ENCODE results near the gene DCBLD2. TPM values are rescaled to one million over a fixed set of nuclear protein-coding genes. Genes with fewer than 3 reads are reported as not detected.
"Not testable (repeated sequence)": the region's sequence is repeated elsewhere in the genome, so short reads cannot be mapped to it uniquely, and the experiment has no call there.

DCBLD2 gene
- total RNA-seq, 1 donor from 2014 or later: 33.9 TPM

GRCh38 chr3:98885851-98886250, 15.6 kb downstream of the DCBLD2 start:
- Mint-ChIP-seq H3K9me3 (ENCODE audit: unreplicated experiment) (no peaks in the 10 kb centered on the region), H3K27ac (ENCODE audit: unreplicated experiment) (no peak overlapping the region), H3K36me3 (ENCODE audit: unreplicated experiment) (no peaks in the 10 kb centered on the region), H3K27me3 (ENCODE audit: unreplicated experiment) (peaks cover 1% of the 10 kb centered on the region), H3K4me3 (ENCODE audit: unreplicated experiment) (no peak overlapping the region), H3K4me1 (ENCODE audit: low read depth, unreplicated experiment) (peaks cover 20% of the 10 kb centered on the region)
- no peak for DNase-seq
- TF ChIP-seq CTCF (IDR thresholded peaks at IDR 0.05; ENCODE audit: partially characterized antibody, unreplicated experiment): no peak

- H3K4me1 Mint-ChIP-seq (ENCODE audit: low read depth, unreplicated experiment): peaks cover 20% of the 10 kb centered on the region
- no peaks in the 10 kb centered on the region for H3K9me3 Mint-ChIP-seq (ENCODE audit: unreplicated experiment)
- no peak overlapping the region for H3K4me3 Mint-ChIP-seq (ENCODE audit: unreplicated experiment)
- H3K27me3 Mint-ChIP-seq (ENCODE audit: unreplicated experiment): peaks cover 1% of the 10 kb centered on the region
- no peak for TF ChIP-seq CTCF (IDR thresholded peaks at IDR 0.05; ENCODE audit: partially characterized antibody, unreplicated experiment)
- H3K27ac Mint-ChIP-seq (ENCODE audit: unreplicated experiment): no peak overlapping the region
- no peaks in the 10 kb centered on the region for H3K36me3 Mint-ChIP-seq (ENCODE audit: unreplicated experiment)
- no peak for DNase-seq
Measured at GRCh38 chr3:98884675-98885371, 16.7 kb downstream of the DCBLD2 start.

GRCh38 chr3:98882614-98883333, 18.7 kb downstream of the DCBLD2 start:
- not testable (repeated sequence) for H3K9me3 Mint-ChIP-seq (ENCODE audit: unreplicated experiment); H3K27me3 Mint-ChIP-seq (ENCODE audit: unreplicated experiment); H3K36me3 Mint-ChIP-seq (ENCODE audit: unreplicated experiment); H3K27ac Mint-ChIP-seq (ENCODE audit: unreplicated experiment); DNase-seq
- H3K4me1 Mint-ChIP-seq (ENCODE audit: low read depth, unreplicated experiment): peaks cover 20% of the 10 kb centered on the region
- peak overlapping the region; percentile 39 for H3K4me3 Mint-ChIP-seq (ENCODE audit: unreplicated experiment)

GRCh38 chr3:98877132-98877531, 24.4 kb downstream of the DCBLD2 start:
- DNase-seq: no peak
- Mint-ChIP-seq H3K27me3 (ENCODE audit: unreplicated experiment) (no peaks in the 10 kb centered on the region), H3K36me3 (ENCODE audit: unreplicated experiment) (no peaks in the 10 kb centered on the region), H3K9me3 (ENCODE audit: unreplicated experiment) (no peaks in the 10 kb centered on the region), H3K4me1 (ENCODE audit: low read depth, unreplicated experiment) (peaks cover 13% of the 10 kb centered on the region), H3K27ac (ENCODE audit: unreplicated experiment) (no peak overlapping the region), H3K4me3 (ENCODE audit: unreplicated experiment) (no peak overlapping the region)
- TF ChIP-seq CTCF (IDR thresholded peaks at IDR 0.05; ENCODE audit: partially characterized antibody, unreplicated experiment): no peak

- no peaks in the 10 kb centered on the region for H3K9me3 Mint-ChIP-seq (ENCODE audit: unreplicated experiment)
- H3K4me3 Mint-ChIP-seq (ENCODE audit: unreplicated experiment): no peak overlapping the region
- peaks cover 18% of the 10 kb centered on the region for H3K4me1 Mint-ChIP-seq (ENCODE audit: low read depth, unreplicated experiment)
- no peaks in the 10 kb centered on the region for H3K36me3 Mint-ChIP-seq (ENCODE audit: unreplicated experiment)
- no peak for TF ChIP-seq CTCF (IDR thresholded peaks at IDR 0.05; ENCODE audit: partially characterized antibody, unreplicated experiment)
- H3K27me3 Mint-ChIP-seq (ENCODE audit: unreplicated experiment): no peaks in the 10 kb centered on the region
- H3K27ac Mint-ChIP-seq (ENCODE audit: unreplicated experiment): no peak overlapping the region
- no peak for DNase-seq
Measured at GRCh38 chr3:98875535-98875934, 26.0 kb downstream of the DCBLD2 start.

Data from glutamatergic neuron (in vitro differentiated cells).